GM21723 (cell line): ENCODE measurements around the gene MECP2.

Experiments used
- ATAC-seq: cut with Tn5 transposase; IDR thresholded peaks from one replicate; pipeline ENCODE4 v1.9.1; 2021; ENCODE audit warnings: mild to moderate bottlenecking, moderate library complexity; ENCODE audit not compliant: unreplicated experiment

Gene MECP2

DNA sequence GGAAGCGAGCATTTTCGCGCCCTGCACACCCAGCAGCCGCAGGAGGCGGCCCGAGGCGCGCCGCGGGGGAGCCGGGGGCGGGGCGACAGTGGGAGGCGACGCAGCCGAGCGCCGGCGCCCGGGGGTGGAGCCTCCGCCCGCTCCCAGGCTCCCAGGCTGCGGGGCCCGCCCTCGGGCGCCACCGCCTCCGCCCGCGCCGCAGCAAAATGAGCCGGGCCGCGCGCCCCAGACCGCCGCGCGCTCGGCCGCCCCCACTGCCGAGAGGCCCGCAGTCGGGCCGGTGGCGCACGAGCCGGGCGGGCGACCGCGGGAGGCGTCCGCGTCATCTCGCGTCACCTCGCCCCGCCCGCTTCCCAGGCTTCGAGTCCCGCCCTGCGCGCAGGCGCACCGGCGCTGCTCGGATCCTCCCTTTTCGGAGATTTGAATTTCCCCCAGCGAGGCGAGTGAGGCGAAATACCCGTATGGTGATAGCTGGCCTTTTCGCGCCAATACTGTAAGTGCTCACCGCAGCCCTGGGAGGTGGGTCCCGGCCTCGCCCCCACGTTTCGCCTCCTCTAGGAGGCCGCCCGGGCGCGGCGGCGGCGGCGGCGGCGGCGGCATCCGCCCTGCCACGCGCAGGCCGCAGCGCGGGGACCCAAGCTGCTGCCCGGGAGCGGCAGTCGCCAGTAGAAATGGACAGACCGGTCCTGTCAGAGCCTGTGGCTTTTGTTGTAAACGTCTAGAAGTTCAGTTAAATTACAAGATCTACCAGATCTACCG lies 125.0 kb downstream of the MECP2 start, which contains the start of gene TMEM187:
TMEM187 (plus strand) TSS at position 387 of the 759 bp plus-strand sequence. CDS start 9,309 bp downstream, outside the sequence.
- ATAC-seq = peak; percentile 49
